HG02759 (cell line): ENCODE results near the gene TP73.

Experiments used
- ATAC-seq: cut with Tn5 transposase; IDR thresholded peaks from one replicate; pipeline ENCODE4 v1.9.1; 2021; ENCODE audit warnings: mild to moderate bottlenecking, moderate library complexity; ENCODE audit not compliant: unreplicated experiment

Gene TP73

DNA sequence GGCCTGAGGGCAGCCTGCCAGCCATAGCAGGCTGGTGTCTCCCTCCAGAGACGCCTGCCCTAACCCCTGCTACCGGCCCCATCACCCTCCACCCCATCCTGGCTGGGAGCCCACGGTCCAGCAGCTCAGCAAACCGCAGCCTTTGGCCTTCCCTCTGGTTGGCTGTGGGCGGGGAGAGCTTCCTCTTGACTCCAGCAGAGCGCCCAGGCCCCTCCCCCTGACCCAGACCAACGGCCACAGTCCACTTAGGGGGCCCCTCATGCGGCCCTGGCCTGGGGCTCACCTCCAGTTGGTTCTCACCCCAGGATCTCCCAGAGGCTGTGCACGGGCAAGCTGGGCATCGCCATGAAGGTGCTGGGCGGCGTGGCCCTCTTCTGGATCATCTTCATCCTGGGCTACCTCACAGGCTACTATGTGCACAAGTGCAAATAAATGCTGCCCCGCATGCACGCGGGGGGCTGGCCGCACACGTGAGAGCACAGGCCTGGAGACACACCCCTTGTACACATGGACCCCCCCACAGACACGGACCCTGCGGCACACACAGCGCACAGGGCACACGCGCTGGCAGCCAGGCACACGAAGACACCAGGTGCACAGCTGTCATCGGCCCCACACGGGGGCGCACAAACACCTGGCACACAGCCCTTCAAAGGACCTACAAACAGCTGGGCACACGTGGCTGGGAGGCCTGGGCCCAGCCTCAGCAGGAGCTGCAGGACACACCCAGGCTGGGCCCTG lies 123.3 kb downstream of the TP73 start:
- no peak for ATAC-seq

DNA sequence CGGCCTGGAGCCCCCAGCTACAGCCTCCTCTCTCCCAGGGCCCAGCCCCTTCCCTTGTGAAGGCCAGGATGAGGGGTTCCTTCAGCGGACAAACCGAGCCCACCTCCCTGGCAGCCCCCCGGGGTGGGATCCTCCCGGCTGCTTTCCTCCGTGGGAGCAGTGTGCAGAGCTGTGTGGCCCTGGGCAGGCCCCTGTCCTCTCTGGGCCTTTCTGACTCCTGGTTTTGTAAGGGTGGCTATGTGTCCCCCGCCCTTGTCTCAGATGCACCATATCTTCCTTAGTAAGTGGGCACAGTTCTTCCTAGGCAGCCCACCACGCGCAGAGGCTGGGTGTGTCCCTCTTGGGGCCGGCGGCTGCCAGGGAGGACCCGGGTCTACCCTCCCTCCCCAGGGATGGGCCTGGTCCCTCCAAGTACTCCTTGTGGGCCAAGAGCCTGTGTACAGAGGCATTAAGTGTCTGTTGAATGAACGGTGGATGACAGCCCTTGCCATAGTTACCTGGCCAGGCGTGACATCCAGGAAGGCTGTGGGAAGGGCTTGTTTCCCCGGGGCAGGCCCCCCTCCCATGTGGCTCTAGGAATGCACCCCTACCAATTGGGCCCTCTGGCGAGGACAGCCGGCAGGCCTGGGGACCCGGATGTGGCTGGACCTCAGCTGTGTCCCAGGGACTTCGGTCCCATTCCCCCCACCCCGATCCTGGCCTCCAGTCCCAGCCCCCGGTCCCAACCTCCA lies 124.1 kb downstream of the TP73 start:
- ATAC-seq: no peak

DNA sequence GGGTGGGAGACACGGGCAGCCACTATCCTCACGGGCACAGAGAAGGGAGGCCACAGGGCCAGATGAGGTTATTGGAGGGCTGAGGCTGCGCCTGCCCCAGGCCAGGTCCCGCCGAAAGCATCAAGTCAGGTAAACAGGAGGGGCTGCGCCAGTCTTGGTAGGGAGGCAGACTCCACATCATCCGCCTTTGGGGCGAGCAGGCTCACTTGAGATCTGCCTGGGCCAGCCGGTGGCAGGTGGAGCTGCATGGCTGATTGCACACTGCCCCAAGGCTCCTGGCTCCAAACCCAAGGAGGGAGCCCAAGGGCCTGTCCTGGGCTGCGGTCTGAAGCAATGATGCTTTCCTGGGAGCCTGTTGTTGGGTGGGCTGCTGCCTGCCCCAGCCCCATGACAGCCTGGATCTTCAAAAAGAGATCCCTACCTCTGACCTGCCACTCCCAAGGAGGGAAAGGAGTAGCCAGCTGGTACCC lies 124.8 kb downstream of the TP73 start:
- no peak for ATAC-seq

DNA sequence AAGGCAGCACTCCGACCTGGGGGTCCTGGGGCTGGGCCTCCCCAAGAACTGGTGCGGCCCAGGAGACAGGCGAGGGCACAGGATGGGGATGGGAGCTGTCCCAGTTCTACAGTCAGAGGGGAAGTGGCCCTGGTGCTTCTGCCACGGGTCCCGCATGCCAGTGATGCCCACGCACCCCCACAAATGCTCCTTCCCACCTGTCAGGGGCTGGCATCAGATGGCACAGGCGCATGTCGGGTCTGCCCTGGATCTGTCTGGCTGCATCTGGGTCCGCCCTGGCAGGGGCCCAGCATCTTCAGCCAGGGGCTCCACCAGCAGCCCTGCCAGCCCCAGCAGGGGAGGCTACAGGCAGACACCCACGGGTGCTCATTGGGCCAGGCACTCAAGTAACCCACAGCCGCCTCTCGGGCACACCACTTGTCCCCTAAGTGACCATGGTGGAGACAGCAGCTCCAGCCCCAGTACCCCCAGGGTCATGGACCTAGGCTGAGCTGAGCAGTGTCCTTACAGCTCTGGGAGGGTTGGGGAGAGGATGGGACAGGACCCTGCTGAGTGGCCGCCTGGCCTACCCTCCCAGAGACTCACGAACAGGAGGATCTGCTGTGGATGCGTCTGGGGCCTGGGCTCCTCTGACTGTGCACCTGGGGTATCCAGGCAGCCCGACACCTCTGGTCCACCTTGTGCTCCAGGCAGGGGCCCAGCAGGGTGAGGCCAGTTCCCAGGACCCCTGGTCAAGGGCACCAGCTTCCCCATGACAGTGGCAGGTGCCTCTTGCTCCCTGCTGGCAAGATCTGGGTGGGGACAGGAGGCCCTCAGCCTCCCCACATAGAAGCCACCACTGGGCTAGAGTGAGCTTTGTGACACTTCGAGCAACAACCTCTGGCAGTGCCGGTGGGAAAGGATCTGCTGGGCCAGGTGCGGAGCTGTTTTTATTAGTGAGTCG lies 125.6 kb downstream of the TP73 start:
- no peak for ATAC-seq

DNA sequence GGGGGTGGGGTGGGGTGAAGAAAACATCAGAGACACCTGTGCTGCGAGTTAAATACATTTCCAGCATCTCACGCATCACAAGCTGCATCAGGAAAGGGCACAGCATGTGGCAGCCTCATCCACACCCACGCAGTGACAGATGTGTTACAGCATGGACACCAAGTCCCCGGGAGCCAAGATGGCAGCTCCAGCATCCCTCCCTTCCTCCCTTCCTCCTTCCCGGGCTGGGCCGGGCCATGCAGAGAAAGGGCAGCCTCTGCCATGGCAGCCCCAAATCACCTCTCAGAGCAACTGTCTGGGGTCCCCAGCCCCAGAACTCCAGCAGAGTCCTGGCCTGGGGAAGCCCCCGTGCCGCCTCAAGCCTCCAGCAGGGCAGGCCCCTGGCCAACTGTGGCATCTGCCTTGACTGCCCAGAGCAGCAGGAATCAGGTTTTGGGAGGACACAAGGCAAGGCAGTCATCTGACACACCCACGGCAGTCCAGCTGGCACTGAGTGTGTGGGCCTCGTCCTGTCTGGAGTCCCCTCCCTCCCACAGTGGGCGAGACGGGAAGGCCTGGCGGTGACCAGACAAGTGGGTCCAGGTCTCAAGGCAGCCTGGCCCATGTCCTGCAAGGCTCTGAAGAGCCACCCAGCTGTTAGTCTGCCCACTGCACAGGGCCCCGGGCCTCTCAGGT lies 126.4 kb downstream of the TP73 start:
- no peak for ATAC-seq

DNA sequence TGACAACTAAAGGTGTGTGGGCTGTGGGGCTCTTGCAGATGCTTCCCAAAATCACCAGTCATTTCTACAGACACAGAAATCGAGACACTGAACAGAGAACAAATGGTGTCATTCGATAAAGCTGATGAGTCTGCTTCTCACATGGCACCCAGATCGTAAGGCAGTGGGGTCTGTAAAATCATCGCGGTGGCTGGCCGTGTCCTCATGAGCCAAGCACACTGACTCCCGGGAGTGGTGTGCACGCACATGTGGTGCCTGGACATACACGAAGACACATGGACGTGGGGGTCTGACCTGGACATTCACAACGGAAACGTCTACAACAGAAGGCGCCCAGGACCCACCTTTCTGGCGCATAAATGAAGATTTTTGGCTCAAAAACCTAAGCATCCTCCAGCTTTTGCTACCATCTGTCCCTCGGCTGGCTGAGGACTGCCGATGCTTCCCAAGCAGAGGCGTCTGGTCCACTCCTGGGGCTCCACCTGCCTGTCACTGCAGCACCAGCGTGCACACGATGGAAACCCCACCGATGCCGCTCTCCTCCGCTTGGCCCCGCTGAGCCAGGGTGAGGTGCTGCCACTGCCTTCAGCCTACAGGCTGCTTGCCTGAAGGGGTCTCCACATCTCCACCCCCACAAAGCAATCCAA lies 127.1 kb downstream of the TP73 start:
- no peak for ATAC-seq

DNA sequence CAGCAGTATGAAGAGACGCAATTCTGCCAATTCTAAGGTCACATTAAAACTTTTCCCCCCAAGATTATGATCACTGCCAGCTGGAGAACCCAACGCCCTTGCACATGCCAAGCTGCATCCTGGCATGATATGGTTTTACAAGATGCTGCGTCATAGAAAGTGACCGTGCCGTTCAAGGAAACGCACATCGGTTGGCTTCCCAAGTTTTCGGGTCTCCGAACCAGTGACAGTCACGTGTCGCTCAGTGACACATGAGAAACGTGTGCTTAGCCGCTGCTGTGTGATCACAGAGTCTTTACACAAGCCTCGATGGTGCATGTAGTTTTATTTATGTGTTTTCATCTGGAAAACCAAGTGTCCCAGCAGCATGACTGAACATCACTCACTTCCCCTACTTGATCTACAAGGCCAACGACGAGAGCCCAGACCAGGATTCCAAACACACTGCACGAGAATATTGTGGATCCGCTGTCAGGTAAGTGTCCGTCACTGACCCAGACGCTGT lies 127.6 kb downstream of the TP73 start:
- no peak for ATAC-seq

DNA sequence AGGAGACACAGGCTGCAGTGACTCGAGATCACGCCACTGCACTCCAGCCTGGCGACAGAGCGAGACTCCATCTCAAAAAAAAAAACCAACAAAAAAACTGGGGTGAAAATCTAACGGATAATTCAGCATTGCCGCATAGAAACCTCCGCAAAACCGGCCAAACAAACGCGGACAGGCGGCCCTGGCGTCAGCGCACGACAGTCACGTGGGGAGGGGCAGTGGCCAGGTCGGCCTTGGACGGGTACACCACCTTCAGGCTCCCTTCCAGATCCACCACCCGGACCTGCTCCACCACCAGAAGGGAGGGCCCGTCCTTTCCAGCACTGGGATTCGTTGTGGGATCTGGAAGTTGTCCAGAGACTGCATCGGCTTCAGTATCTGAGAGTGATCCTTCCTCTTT lies 128.6 kb downstream of the TP73 start:
- ATAC-seq: no peak

DNA sequence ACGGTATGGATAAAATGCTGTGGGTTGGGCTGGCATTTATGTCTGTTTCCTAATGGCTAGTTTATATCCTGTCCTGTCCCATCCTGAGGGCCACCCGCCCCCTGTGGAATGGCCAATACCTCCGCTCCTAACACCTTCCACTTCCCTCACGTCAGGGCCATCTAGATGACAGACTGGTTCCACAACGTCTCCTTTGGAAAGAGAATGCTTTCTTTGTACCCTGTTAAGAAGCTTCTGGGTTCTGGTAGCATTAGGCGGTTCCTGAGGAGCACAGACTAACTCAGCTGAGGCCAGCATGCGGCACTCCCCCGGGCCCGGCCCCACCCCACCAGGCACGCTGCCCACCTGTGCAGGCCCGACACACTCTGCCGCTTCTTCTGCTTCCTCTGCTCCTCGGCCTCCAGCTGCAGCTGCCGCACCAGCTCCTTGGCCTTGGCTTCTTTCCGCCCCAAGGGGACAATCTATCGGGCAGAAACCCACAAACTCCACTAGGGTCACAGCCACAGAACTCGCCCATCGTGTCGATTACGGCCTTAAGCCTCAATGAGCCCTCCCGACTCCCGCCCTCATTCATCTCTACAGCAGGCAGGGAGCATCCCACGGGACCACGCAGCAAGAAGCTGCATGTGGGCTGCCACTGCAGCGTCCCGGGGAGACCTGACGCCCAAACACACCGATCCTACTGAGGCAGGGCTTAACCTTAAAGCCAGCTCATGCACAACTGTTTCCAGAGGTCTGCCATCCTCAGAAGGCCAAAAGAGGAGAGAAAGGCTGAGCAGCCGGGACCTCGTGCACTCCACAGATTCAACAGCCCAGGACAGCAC lies 131.5 kb downstream of the TP73 start:
- no peak for ATAC-seq

DNA sequence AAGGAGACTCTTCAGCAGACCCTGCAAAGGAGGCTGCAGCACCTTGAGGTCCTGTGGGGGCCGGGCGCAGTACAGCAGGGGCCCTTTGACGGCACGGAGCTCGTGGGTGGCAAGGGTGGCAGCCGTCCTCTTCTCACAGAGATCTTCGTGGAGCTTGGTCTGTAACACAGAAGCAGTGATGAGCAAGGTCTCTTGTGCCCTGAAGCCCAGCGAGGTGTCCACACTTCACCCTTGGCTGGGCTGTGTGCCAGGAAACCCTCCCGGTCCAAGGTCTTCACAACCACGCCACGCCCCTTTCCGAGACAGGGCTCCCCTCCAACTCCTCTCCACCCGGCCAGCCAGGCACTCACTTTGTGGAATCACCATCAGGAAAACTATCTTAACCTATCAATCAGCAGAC lies 132.7 kb downstream of the TP73 start:
- ATAC-seq: no peak

DNA sequence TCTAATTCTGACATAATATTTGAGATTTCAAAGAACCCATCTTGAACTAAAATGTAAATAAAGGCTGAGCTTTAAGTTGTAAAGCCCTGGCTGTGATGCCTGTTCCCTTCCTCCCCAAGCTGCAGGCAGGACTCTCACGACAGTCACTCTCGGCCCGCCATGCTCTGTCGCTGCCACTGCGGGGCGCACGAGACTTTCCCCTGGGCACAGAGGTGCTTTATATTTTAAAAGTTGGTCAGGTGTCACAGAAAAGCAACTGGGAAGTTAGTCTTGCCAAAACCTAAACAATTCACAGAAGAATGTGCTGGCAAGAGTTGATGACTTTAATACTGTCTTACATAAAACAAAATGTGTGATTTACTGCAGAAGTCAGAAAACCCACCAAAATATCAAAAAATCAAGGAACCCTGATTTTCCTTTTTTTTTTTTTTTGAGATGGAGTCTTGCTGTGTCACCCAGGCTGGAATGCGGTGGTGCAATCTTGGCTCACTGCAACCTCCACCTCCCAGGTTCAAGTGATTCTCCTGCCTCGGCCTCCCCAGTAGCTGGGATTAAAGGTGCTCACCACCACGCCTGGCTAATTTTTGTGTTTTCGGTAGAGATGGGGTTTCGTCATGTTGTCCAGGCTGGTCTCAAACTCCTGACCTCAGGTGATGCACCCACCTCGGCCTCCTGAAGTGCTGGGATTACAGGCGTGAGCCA lies 133.3 kb downstream of the TP73 start:
- ATAC-seq: no peak
